ENCODE measurements around the gene SMG6.

GRCh38 chr17:2319051-2319450 lies 15.5 kb upstream of the SMG6 start:
- TF ChIP-seq CTCF (IDR thresholded peaks at IDR 0.05), result no peak
- no peak for TF ChIP-seq POLR2A (IDR thresholded peaks at IDR 0.05)
